Osteocyte (in vitro differentiated cells): ENCODE data around the gene FSTL3. TPM values are rescaled to one million over a fixed set of nuclear protein-coding genes. Genes with fewer than 3 reads are reported as not detected.

Experiments
- DNase-seq: peaks from one replicate; pipeline ENCODE4 v3.0.0; 2021; ENCODE audit warnings: mixed read lengths; ENCODE audit not compliant: unreplicated experiment; ENCODE audit errors: extremely low spot score
- H3K27ac Mint-ChIP-seq: one replicate; pipeline ENCODE4 v1.8.0; 2021; ENCODE audit warnings: mild to moderate bottlenecking, mixed read lengths; ENCODE audit not compliant: unreplicated experiment
- H3K27me3 Mint-ChIP-seq: one replicate; pipeline ENCODE4 v1.8.0; 2021; ENCODE audit warnings: mixed read lengths; ENCODE audit not compliant: unreplicated experiment
- H3K36me3 Mint-ChIP-seq: one replicate; pipeline ENCODE4 v1.8.0; 2021; ENCODE audit warnings: mixed read lengths; ENCODE audit not compliant: unreplicated experiment
- H3K4me1 Mint-ChIP-seq: one replicate; pipeline ENCODE4 v1.8.0; 2021; ENCODE audit warnings: mixed read lengths; ENCODE audit not compliant: unreplicated experiment
- H3K4me3 Mint-ChIP-seq: one replicate; pipeline ENCODE4 v1.8.0; 2021; ENCODE audit warnings: mild to moderate bottlenecking, moderate library complexity, mixed read lengths; ENCODE audit not compliant: unreplicated experiment
- H3K9me3 Mint-ChIP-seq: one replicate; pipeline ENCODE4 v1.8.0; 2021; ENCODE audit warnings: mixed read lengths; ENCODE audit not compliant: unreplicated experiment
- total RNA-seq: library from RNA; stranded (reverse); gene quantifications from 2 replicates; pipeline ENCODE4 v1.2.1, GENCODE V29; 2021
- TF ChIP-seq, protein P1 (sequence below): fragments of 200-600 bp; sonication (generic); IDR thresholded peaks from 2 replicates; pipeline ENCODE4 v1.5.0; 2021; ENCODE audit warnings: antibody characterized with exemption, mild to moderate bottlenecking, moderate library complexity

The FSTL3 gene
- total RNA-seq, 1 donor from 2014 or later: 109 TPM

DNA sequence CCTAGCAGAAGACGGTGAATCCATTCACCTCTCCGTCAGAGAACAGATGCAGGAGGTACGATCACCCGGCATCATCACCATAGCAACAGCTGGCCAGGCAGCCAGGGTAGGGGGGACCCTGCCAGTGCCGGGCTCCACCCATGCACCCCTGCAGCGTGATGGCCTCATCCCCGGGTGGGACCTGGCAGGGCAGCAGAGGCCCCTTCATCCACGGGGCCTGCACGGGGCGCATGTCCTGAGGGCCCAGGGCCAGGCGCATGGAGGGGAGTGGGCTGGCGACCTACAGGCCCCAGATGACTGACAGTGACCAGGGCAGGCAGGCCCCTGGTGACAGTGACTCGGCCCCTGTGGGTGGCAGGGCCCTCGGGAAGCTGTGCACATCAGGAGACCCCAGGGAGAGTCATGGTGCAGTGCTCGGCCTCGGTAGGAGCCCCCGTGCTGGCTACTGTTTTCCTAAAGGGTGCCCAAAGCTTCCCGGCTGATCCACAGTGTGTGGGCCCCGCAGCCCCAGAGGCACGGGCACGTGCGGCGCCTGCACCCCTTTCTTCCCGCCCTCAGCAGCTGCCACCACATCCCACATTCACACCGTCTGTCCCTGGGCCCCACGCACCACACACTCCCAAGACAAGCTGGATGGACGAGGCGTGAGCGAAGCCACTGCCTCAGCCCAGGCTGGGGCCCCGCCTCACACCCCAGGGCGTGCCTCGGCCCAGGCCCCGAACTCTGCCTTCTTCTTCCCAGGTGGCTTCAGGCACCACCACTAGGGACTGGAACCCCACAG, 17.9 kb upstream of the FSTL3 start:
- H3K4me3 Mint-ChIP-seq: no peak overlapping the region
- H3K36me3 Mint-ChIP-seq: no peaks in the 10 kb centered on the region
- peaks cover 20% of the 10 kb centered on the region for H3K4me1 Mint-ChIP-seq
- TF ChIP-seq, protein P1, sequence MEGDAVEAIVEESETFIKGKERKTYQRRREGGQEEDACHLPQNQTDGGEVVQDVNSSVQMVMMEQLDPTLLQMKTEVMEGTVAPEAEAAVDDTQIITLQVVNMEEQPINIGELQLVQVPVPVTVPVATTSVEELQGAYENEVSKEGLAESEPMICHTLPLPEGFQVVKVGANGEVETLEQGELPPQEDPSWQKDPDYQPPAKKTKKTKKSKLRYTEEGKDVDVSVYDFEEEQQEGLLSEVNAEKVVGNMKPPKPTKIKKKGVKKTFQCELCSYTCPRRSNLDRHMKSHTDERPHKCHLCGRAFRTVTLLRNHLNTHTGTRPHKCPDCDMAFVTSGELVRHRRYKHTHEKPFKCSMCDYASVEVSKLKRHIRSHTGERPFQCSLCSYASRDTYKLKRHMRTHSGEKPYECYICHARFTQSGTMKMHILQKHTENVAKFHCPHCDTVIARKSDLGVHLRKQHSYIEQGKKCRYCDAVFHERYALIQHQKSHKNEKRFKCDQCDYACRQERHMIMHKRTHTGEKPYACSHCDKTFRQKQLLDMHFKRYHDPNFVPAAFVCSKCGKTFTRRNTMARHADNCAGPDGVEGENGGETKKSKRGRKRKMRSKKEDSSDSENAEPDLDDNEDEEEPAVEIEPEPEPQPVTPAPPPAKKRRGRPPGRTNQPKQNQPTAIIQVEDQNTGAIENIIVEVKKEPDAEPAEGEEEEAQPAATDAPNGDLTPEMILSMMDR: no peak
- H3K27ac Mint-ChIP-seq: no peak overlapping the region
- H3K9me3 Mint-ChIP-seq: no peaks in the 10 kb centered on the region
- H3K27me3 Mint-ChIP-seq: no peaks in the 10 kb centered on the region
- DNase-seq: no peak

DNA sequence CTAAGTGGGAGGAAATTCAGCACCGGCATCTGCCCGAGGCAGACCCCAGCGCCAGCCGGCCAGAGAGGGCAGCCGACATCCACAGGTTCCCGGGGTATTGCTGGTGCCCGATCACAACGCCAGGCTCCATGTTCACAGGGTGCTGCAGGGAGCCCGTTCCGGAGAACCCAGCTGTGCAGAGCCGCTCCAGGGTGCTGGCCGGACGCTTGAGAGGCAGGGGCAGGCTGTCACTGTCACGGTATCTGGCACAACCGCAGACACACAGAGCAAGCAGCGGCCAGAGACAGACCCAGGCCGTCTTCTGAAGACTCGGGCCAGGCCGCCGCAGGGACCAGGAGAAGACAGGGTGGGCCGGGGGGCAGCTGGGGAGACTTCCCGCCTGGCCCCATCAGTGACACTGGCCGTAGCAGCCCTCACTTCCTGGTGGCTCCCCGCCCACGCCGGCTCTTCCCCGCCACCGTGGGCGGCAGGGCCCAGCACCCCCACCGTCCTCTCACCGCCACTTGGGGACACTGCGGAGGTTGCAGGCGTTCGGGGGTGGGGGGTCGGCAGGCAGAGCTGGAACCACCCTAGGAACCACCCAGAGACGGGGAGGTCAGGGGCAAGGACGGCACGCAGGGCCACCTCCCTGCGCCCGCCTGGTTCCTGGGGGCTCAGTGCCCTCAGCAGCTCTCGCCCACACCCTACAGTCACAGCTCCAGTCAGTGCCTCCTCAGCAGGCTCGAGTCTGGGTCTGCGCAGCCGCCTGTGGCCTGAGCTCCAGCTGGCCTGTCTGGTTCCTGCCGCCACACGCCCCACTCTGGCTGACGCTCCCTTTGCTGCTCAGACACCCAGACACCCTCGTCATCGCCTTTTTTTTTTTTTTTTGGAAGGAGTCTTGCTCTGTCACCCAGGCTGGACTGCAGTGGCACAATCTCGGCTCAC, 17.0 kb upstream of the FSTL3 start:
- no peaks in the 10 kb centered on the region for H3K27me3 Mint-ChIP-seq

DNA sequence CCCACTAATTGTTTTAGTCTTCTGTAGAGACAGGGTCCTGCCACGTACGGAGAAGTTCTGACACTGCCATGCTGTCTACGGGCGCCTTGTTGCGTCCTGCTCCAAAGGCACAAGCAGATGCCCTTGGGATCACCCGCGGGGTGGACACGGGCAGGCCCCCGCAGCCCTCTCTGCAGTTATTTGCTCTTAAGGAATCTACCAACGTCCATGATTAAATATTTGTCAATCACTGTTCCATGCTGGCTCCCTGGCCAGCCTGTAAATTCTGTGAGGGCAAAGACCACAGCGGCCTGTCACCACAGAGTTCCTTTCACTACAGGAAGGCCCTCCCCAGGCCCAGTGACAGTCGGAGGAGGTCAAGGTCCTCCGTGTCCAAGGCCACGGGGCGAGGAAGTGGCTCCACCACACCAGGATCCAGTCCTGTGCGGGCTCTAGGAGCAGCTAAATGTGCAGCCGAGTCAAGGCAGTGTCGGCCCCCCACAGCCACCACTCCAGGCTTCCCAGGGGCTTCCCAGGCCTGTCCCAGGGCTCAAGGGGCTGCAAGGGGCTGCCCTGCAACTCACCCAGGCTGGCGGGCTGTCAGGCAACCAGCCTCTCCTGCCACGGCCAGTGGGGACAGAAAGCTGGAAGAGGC, 15.3 kb upstream of the FSTL3 start:
- TF ChIP-seq, protein P1: no peak
- Mint-ChIP-seq H3K27ac (peak overlapping the region; percentile 69), H3K4me1 (peaks cover 36% of the 10 kb centered on the region), H3K4me3 (peak overlapping the region; percentile 79), H3K36me3 (no peaks in the 10 kb centered on the region), H3K27me3 (no peaks in the 10 kb centered on the region), H3K9me3 (no peaks in the 10 kb centered on the region)
- no peak for DNase-seq

More for the DNA sequence above, 17.0 kb upstream of the FSTL3 start:
- DNase-seq: no peak
- Mint-ChIP-seq H3K4me1 (peaks cover 25% of the 10 kb centered on the region), H3K4me3 (no peak overlapping the region), H3K9me3 (no peaks in the 10 kb centered on the region), H3K36me3 (no peaks in the 10 kb centered on the region), H3K27ac (no peak overlapping the region)
- TF ChIP-seq, protein P1: no peak

DNA sequence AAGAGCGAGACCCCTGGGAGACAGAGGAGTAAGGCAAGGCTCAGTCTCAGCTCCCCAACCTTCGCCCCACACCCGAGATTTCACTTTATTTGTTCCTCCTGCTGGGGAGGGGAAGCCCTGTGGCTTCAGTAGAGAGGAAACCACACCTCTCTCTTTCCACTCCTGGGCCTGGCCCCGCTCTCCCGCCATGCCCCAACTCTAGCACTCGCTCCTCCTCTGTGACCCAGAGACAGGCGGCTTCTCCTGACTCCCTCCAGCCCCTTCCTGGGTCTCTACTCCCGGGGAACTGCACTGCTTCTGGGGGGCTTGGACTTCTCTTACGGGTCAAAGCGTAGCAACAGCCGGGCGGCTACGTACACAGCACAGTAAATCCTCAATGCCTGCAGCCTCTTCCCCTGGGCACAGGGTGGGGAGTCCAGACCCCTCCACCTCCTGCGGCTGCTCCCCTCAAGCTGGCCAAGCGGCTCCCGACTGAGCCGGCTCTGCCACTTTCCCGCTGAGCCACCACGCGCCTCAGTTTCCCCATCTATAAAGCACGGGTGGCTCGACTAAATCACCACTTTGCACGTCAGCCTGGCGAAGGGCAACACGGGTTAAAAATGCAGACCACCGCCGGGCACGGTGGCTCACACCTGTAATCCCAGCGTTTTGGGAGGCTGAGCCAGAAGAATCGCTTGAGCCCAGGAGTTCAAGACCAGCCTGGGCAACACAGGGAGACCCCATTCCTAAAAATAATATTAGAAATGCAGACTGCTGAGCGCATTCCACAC, 14.6 kb upstream of the FSTL3 start:
- Mint-ChIP-seq H3K27ac (peak overlapping the region; percentile 69), H3K9me3 (no peaks in the 10 kb centered on the region), H3K4me3 (peak overlapping the region; percentile 79), H3K4me1 (peaks cover 36% of the 10 kb centered on the region), H3K36me3 (no peaks in the 10 kb centered on the region), H3K27me3 (no peaks in the 10 kb centered on the region)
- TF ChIP-seq, protein P1: no peak
- DNase-seq: no peak
